GM12865 (cell line): ENCODE results near the gene DIPK1B.
A peak's percentile ranks its signal among the peaks of the same experiment; 100 is the strongest.
"Not testable (repeated sequence)": the region's sequence is repeated elsewhere in the genome, so short reads cannot be mapped to it uniquely, and the experiment has no call there.

ENCODE experiments used
- DNase-seq: peaks from one replicate; pipeline ENCODE4 v3.0.0; 2010; ENCODE audit warnings: low read depth
- H3K4me3 ChIP-seq: 2 replicates; pipeline ENCODE4 v1.5.1; 2011; ENCODE audit warnings: mild to moderate bottlenecking, low read depth, low read length, control low read depth
- TF ChIP-seq, protein P1 (sequence below): IDR thresholded peaks from 2 replicates; pipeline ENCODE4 v1.5.1; 2011; ENCODE audit warnings: low read length, control low read depth, low read depth, inconsistent platforms; ENCODE audit not compliant: insufficient read depth; ENCODE audit errors: missing control alignments

DIPK1B gene

DNA sequence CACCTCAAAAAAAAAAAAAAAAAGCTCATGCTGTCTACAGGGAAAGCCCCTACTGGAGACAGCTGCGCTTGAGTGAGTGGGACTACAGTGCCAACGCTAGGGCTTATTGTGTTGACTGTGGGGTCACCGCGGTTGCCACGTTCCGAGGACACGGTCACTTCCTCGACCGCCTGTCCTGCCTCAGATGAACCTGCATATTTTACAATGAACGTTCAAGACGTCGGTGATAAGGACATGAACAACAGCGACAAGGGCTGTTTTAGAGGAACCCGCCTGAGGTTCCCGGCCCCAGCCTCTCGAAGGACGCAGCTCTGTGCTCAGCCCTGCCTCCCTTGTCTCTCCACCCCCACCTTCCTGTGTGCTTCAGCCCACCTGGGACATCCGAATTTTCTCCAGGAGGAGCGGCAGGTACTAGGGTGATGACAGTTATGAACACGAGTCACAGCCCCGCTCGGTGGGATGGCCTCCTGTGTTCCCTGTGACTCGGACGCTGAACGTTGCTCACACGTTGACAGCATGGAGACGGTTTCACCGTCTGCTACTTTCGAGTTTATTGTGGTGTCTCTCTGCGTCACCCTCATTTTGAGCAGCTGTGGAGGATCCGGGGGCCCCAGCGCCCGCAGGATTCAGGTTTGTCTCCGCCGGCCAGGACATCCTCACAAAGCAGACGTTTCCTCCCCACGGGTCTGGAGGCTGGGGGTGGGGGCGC is 11.3 kb upstream of the DIPK1B start:
- TF ChIP-seq, protein P1, sequence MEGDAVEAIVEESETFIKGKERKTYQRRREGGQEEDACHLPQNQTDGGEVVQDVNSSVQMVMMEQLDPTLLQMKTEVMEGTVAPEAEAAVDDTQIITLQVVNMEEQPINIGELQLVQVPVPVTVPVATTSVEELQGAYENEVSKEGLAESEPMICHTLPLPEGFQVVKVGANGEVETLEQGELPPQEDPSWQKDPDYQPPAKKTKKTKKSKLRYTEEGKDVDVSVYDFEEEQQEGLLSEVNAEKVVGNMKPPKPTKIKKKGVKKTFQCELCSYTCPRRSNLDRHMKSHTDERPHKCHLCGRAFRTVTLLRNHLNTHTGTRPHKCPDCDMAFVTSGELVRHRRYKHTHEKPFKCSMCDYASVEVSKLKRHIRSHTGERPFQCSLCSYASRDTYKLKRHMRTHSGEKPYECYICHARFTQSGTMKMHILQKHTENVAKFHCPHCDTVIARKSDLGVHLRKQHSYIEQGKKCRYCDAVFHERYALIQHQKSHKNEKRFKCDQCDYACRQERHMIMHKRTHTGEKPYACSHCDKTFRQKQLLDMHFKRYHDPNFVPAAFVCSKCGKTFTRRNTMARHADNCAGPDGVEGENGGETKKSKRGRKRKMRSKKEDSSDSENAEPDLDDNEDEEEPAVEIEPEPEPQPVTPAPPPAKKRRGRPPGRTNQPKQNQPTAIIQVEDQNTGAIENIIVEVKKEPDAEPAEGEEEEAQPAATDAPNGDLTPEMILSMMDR, result no peak
- DNase-seq, result peak; percentile 78
- peak overlapping the region; percentile 40 for H3K4me3 ChIP-seq

DNA sequence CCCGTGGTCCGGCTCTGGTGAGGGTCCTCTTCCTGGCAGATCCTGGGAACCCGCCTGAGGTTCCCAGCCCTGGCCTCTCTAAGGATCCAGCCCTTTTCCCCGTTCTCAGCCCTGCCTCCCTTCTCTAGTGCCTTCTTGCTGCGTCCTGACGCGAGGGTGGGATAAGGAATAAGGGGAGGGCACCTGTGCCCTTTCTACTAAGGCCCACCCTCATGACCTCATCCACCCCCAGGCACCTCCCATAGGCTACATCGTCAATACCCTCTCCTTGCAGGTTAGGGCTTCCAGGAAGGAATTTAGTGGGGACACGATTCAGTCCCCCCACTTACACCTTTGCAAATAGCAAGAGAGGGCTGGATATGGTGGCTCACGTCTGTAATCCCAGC is 10.7 kb upstream of the DIPK1B start:
- peak overlapping the region; percentile 40 for H3K4me3 ChIP-seq
- TF ChIP-seq, protein P1, result no peak

DNA sequence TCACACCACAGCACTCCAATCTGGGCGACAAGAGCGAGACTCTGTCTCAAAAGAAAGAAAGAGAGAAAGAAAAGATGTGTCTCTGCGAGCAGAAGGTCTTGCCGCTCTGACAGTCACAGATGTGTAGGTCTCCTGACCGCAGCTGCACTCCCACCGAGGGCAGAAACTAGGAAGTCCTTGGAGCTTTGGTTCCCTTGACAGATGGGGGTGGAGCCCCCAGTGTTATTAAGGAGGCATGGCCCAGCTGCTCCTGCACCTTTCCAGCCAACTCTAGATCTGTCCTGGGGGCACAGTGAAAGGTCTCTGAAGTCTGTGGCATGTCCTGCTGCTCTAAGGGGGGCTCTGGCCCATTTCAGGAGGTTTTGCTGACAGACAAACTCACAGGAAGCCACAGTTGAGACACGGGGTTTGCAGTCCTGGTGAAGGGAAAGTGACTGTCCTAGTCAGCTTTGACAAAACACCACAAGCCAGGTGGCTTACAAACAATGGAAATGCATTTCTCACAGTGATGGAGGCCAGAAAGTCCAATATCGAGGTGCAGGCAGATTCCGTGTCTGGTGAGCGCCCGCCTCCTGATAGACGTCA is 9.0 kb upstream of the DIPK1B start:
- no peak overlapping the region for H3K4me3 ChIP-seq
- TF ChIP-seq, protein P1, result no peak
- no peak for DNase-seq

More for the DNA sequence above, 10.7 kb upstream of the DIPK1B start:
- no peak for DNase-seq

DNA sequence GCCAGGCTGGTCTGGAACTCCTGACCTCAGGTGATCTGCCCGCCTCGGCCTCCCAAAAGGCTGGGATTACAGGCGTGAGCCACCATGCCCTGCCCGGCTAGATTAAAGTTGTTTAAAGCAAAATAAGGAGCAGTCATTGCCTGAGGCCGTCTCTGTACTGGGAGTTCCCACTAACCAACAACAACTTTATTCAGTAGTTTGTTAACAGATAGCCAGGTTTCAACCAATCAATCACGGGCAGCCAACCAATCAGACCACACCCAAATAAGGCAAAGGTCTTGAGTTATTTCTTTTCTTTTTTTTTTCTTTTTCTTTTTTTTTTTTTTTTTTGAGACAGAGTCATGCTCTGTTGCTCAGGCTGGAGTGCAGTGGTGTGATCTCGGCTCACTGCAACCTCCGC is 7.6 kb upstream of the DIPK1B start:
- not testable (repeated sequence) for DNase-seq, H3K4me3 ChIP-seq

DNA sequence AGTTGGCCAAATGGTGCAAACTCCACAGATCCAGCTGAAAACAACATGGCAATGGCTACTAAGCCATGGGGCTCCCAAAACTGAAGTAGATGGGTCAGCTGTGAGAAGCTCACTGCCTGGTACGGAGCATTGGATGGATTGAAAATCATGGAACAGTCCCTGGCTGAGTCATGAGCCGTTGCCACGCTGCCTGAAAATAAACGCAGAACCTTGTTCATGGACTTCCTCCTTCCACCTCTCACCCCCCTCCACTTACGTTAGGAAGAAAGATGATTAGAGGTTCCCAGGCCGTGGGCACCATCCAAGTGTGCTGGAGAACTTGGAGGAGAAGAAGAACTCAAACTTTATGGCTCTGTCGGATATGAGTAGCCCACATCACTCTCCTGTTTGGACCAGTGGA is 6.8 kb upstream of the DIPK1B start:
- TF ChIP-seq, protein P1, result no peak
- H3K4me3 ChIP-seq, result no peak overlapping the region
- DNase-seq, result no peak

DNA sequence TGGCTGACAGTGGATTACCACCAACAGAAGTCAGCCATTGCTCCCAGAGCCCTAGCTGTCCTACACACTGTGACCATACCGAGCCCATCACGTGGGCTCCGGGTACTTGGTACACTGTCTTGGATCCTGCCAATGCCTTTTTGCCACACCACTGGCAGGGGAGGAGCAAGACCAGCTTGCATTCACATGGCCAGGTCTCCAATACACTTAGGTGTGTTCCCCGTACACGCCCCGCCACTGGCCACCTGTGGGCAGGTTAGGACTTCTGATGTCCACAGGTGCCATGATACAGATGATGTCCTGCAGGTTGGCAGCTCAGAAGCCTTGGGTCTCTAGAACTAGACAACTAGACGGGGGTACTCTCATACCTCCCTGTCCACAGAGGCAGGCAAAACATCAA is 5.4 kb upstream of the DIPK1B start:
- DNase-seq, result no peak
- TF ChIP-seq, protein P1, result no peak
- no peak overlapping the region for H3K4me3 ChIP-seq

- DNase-seq, result no peak
- TF ChIP-seq, protein P1, result no peak
Measured at GRCh38 chr9:136707849-136708517, 4.4 kb upstream of the DIPK1B start.

More at GRCh38 chr9:136707849-136708517, 4.4 kb upstream of the DIPK1B start:
- H3K4me3 ChIP-seq, result no peak overlapping the region
